NCI-H1930 (cell line): ENCODE measurements around the gene WAC.
"Not testable (repeated sequence)": the region's sequence is repeated elsewhere in the genome, so short reads cannot be mapped to it uniquely, and the experiment has no call there.

Experiments used
- DNase-seq, 2 experiments: peaks; one replicate each; lab custom pipeline; 2025; lab: John Stamatoyannopoulos, UW

WAC gene

GRCh38 chr10:28532337-28533185 is at the start of gene WAC:
Gene WAC (plus strand): TSS chr10:28533118. CDS start chr10:28533580, 462 bp downstream.
- peak; percentile 51 to 66 for DNase-seq

- no peak for DNase-seq
Observed at GRCh38 chr10:28489206-28489605, 43.7 kb upstream of the WAC start.

GRCh38 chr10:28490256-28490865 is 42.6 kb upstream of the WAC start:
- not testable (repeated sequence) for DNase-seq

GRCh38 chr10:28492116-28492920 is 40.6 kb upstream of the WAC start:
- DNase-seq = no peak

- DNase-seq = no peak
Observed at GRCh38 chr10:28494420-28494819, 38.5 kb upstream of the WAC start.

GRCh38 chr10:28495084-28495483 is 37.8 kb upstream of the WAC start:
- DNase-seq = no peak

- DNase-seq = no peak
Observed at GRCh38 chr10:28496017-28496416, 36.9 kb upstream of the WAC start.

- no peak for DNase-seq
Observed at GRCh38 chr10:28496481-28496961, 36.4 kb upstream of the WAC start.

GRCh38 chr10:28497313-28498126 is 35.4 kb upstream of the WAC start:
- no peak for DNase-seq

- DNase-seq = not testable (repeated sequence)
Observed at GRCh38 chr10:28500203-28500602, 32.7 kb upstream of the WAC start.

GRCh38 chr10:28503114-28503513 is 29.8 kb upstream of the WAC start:
- DNase-seq = peak; percentile 9 to 48

GRCh38 chr10:28505359-28505959 is 27.5 kb upstream of the WAC start:
- DNase-seq = no peak

GRCh38 chr10:28508304-28508925 is 24.5 kb upstream of the WAC start:
- DNase-seq = no peak

- DNase-seq = no peak
Observed at GRCh38 chr10:28509286-28509685, 23.6 kb upstream of the WAC start.

GRCh38 chr10:28514648-28515047 is 18.3 kb upstream of the WAC start:
- DNase-seq = no peak

- no peak for DNase-seq
Observed at GRCh38 chr10:28520346-28520745, 12.6 kb upstream of the WAC start.

- not testable (repeated sequence) for DNase-seq
Observed at GRCh38 chr10:28520828-28521227, 12.1 kb upstream of the WAC start.

- not testable (repeated sequence) for DNase-seq
Observed at GRCh38 chr10:28521961-28522360, 11.0 kb upstream of the WAC start.

- DNase-seq = no peak
Observed at GRCh38 chr10:28523725-28524252, 9.1 kb upstream of the WAC start.

GRCh38 chr10:28530751-28531150 is 2.2 kb upstream of the WAC start:
- DNase-seq = no peak
